Measurements from ENCODE around the gene DLAT. TPM values are rescaled to one million over a fixed set of nuclear protein-coding genes. Genes with fewer than 3 reads are reported as not detected.

The DLAT gene
- total RNA-seq, 1 donor from 2014 or later: 55.7 TPM

DNA sequence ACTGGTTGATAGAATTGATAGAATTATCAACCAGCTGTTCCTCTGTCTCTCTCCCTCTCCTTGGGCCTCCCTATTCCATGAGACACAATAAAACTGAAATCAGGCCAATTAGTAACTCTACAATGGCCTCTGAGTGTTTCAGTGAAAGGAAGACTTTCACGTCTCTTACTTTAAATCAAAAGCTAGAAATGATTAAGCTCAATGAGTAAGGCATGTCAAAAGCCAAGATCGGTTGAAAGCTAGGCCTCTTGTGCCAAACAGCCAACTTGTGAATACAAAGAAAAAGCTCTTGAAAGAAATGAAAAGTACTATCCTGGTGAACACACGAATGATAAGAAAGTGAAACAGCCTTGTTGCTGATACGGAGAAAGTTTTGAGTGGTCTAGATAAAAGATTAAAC is 32.0 kb downstream of the DLAT start:
- H3K27ac ChIP-seq: no peak overlapping the region
- peaks cover 24% of the 10 kb centered on the region for H3K36me3 Mint-ChIP-seq
- H3K36me3 ChIP-seq: peaks cover 6% of the 10 kb centered on the region
- H3K27me3 Mint-ChIP-seq (ENCODE audit: insufficient read depth, low read depth): no peaks in the 10 kb centered on the region
- no peak overlapping the region for H3K4me3 ChIP-seq
- no peak overlapping the region for H3K9ac ChIP-seq
- H3K4me1 Mint-ChIP-seq: no peaks in the 10 kb centered on the region
- no peaks in the 10 kb centered on the region for H3K4me1 ChIP-seq
- no peak for DNase-seq (ENCODE audit: low spot score)
- no peak overlapping the region for H2AFZ ChIP-seq (replicated peaks)
- H3F3A ChIP-seq (ENCODE audit: low read depth): no peaks in the 10 kb centered on the region
- no peaks in the 10 kb centered on the region for H3K9me3 Mint-ChIP-seq
- no peak overlapping the region for H3K4me3 Mint-ChIP-seq
- H3K9me3 ChIP-seq (ENCODE audit: low read depth): no peaks in the 10 kb centered on the region
- no peak overlapping the region for H3K27ac Mint-ChIP-seq
- H3K79me2 ChIP-seq (ENCODE audit: low read depth): no peaks in the 10 kb centered on the region
- no peak overlapping the region for H3K4me2 ChIP-seq
- TF ChIP-seq, protein P1, sequence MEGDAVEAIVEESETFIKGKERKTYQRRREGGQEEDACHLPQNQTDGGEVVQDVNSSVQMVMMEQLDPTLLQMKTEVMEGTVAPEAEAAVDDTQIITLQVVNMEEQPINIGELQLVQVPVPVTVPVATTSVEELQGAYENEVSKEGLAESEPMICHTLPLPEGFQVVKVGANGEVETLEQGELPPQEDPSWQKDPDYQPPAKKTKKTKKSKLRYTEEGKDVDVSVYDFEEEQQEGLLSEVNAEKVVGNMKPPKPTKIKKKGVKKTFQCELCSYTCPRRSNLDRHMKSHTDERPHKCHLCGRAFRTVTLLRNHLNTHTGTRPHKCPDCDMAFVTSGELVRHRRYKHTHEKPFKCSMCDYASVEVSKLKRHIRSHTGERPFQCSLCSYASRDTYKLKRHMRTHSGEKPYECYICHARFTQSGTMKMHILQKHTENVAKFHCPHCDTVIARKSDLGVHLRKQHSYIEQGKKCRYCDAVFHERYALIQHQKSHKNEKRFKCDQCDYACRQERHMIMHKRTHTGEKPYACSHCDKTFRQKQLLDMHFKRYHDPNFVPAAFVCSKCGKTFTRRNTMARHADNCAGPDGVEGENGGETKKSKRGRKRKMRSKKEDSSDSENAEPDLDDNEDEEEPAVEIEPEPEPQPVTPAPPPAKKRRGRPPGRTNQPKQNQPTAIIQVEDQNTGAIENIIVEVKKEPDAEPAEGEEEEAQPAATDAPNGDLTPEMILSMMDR (IDR thresholded peaks at IDR 0.05): no peak
- no peak for TF ChIP-seq EZH2 (IDR thresholded peaks at IDR 0.05)
- no peak for TF ChIP-seq EZH2phosphoT487 (IDR thresholded peaks at IDR 0.05)
- H4K20me1 ChIP-seq (ENCODE audit: low read depth): no peaks in the 10 kb centered on the region
- H3K27me3 ChIP-seq: no peaks in the 10 kb centered on the region

DNA sequence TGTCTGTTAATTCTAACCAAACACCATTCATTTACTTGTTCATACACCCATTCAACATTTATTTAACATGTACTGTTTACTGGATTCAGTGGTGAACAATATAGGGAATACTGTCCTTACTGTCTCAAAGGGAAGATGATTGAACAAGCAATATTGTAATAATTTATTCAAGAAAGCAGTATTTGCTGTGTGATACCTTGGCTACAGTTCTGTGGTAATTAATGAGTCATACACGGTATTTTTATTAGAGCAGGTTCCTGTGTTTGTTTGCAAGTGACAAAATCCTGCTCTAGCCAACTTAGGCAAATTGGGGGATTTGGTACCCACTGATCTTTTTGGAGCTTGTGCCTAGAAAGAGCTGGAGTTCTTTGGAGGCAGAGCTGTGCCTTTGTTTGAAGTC is 32.9 kb downstream of the DLAT start:
- no peaks in the 10 kb centered on the region for H3K4me1 Mint-ChIP-seq

DNA sequence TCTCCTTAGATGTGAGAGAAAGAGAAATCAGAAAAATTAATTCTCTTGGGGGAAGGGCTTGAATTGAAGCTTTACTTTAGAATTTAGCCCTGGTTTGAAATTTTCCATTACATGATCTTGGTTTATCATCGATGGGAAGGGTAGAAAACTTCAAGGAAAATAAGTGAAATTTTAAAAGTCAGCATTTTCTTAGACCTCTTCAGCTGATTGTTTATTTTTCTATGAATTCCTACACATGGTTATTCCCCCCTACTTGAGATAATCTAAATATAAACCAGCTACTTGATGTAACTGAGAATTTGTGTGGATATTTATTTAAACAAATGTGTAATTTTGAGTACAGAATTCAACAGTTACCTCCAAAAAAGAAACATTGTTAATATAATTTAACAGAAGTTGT is 37.7 kb downstream of the DLAT start:
- no peak overlapping the region for H3K9ac ChIP-seq
- no peak overlapping the region for H3K27ac Mint-ChIP-seq
- H3K27ac ChIP-seq: no peak overlapping the region
- no peaks in the 10 kb centered on the region for H3K9me3 ChIP-seq (ENCODE audit: low read depth)
- H3K79me2 ChIP-seq (ENCODE audit: low read depth): no peaks in the 10 kb centered on the region
- peaks cover 3% of the 10 kb centered on the region for H3F3A ChIP-seq (ENCODE audit: low read depth)
- no peaks in the 10 kb centered on the region for H4K20me1 ChIP-seq (ENCODE audit: low read depth)
- H3K36me3 Mint-ChIP-seq: peaks cover 5% of the 10 kb centered on the region
- no peaks in the 10 kb centered on the region for H3K27me3 Mint-ChIP-seq (ENCODE audit: insufficient read depth, low read depth)
- H3K4me2 ChIP-seq: no peak overlapping the region
- H3K4me3 Mint-ChIP-seq: no peak overlapping the region
- no peaks in the 10 kb centered on the region for H3K9me3 Mint-ChIP-seq
- TF ChIP-seq EZH2 (IDR thresholded peaks at IDR 0.05): no peak
- TF ChIP-seq EZH2phosphoT487 (IDR thresholded peaks at IDR 0.05): no peak
- TF ChIP-seq, protein P1 (IDR thresholded peaks at IDR 0.05): no peak
- H2AFZ ChIP-seq (replicated peaks): no peak overlapping the region
- no peaks in the 10 kb centered on the region for H3K4me1 ChIP-seq
- peaks cover 14% of the 10 kb centered on the region for H3K36me3 ChIP-seq
- DNase-seq (ENCODE audit: low spot score): no peak
- no peak overlapping the region for H3K4me3 ChIP-seq
- no peaks in the 10 kb centered on the region for H3K4me1 Mint-ChIP-seq
- no peaks in the 10 kb centered on the region for H3K27me3 ChIP-seq

More for the DNA sequence above, 32.9 kb downstream of the DLAT start:
- H3K27ac Mint-ChIP-seq: no peak overlapping the region
- H3K27ac ChIP-seq: no peak overlapping the region
- no peak overlapping the region for H3K4me3 Mint-ChIP-seq
- H3K4me3 ChIP-seq: no peak overlapping the region
- H3K9me3 Mint-ChIP-seq: no peaks in the 10 kb centered on the region
- no peak overlapping the region for H3K9ac ChIP-seq
- no peak for DNase-seq (ENCODE audit: low spot score)
- H3K9me3 ChIP-seq (ENCODE audit: low read depth): no peaks in the 10 kb centered on the region
- no peaks in the 10 kb centered on the region for H3F3A ChIP-seq (ENCODE audit: low read depth)
- H3K4me1 ChIP-seq: no peaks in the 10 kb centered on the region
- H3K36me3 Mint-ChIP-seq: peaks cover 21% of the 10 kb centered on the region
- no peaks in the 10 kb centered on the region for H3K79me2 ChIP-seq (ENCODE audit: low read depth)
- H3K4me2 ChIP-seq: no peak overlapping the region
- TF ChIP-seq, protein P1 (IDR thresholded peaks at IDR 0.05): no peak
- no peaks in the 10 kb centered on the region for H3K27me3 Mint-ChIP-seq (ENCODE audit: insufficient read depth, low read depth)
- no peak overlapping the region for H2AFZ ChIP-seq (replicated peaks)
- no peaks in the 10 kb centered on the region for H3K27me3 ChIP-seq
- no peaks in the 10 kb centered on the region for H4K20me1 ChIP-seq (ENCODE audit: low read depth)
- peaks cover 9% of the 10 kb centered on the region for H3K36me3 ChIP-seq
